ENCODE data around the gene DNPEP. TPM values are rescaled to one million over a fixed set of nuclear protein-coding genes. Genes with fewer than 3 reads are reported as not detected.

Gene DNPEP
- total RNA-seq = 91.1 and 91.7 TPM in 2 replicates
- 39.8 TPM for total RNA-seq (2013)
- 82.6 and 97.4 TPM in 2 replicates for polyA plus RNA-seq
- 49.3 and 87.8 TPM in 2 replicates for polyA minus RNA-seq

DNA sequence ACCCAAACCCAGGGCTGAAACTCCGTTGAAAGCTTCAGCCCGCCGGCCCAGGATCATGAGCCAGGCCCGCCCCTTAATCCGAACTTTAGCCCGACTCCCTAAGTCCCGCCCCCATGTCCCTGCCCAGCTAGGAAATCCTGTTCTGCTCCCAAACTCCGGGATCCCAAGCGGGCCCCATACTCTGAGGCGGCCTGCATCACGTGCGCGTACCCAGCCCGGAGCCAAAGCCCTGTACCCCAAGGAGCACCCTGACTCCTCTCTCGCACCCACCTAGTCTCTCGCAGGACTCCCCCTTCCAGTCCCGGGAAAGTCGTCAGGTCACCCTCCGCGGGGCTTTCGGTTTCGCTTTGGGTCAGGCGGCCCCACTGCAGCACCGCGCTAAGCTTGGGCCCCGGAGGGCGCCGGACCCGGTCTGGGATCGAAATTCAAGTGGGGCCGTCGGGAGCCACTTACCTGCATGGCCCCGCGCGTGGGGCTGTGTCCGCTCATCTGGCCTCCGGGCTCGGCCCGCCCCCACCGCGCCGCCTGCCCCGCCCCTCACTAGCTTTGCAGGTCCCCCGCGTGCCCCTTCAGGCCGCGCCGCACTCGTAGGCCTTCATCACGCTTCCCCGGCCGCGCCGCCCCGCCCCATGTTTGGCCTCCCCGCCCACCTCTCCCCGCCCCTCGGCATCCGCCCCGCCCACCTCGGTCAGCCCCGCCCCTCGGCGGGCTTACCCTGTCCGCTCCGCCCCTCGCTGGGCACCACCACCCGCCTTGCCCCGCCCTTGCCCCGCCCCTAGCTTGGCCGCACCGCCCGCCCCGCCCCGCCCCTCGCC, at the start of gene DNPEP:
DNPEP (minus strand) TSS at position 607 of the 815 bp plus-strand sequence; CDS start at position 489, 118 bp downstream.
- Histone ChIP-seq H3K9me3 (ENCODE audit: control extremely low read depth in 1 of 3, control insufficient read depth in 2 of 3, insufficient read depth in 1 of 3, low read length in 2 of 3) (no peaks in the 10 kb centered on the region), H3K36me3 (replicated peaks in 1 of 2; ENCODE audit: control extremely low read depth in 1 of 2, control insufficient read depth in 1 of 2, extremely low read depth in 1 of 2, insufficient read depth in 2 of 2, low read length in 1 of 2) (peaks cover 0 to 36% of the 10 kb centered on the region in 2 experiments), H2AFZ (ENCODE audit: insufficient read depth, low read depth, low read length, poor library complexity, severe bottlenecking) (peak within 1 kb of the TSS; percentile 92), H3K79me2 (ENCODE audit: control insufficient read depth, insufficient read depth, low read length) (peaks cover 19% of the 10 kb centered on the region), H3K4me1 (ENCODE audit: control insufficient read depth in 2 of 2, insufficient read depth in 2 of 2, low read length in 2 of 2) (peaks cover 15 to 18% of the 10 kb centered on the region in 2 donors), H3K4me2 (replicated peaks; ENCODE audit: low read depth, low read length, poor library complexity, severe bottlenecking) (peak within 1 kb of the TSS; percentile 92), H3K4me3 (ENCODE audit: control extremely low read depth in 1 of 5, extremely low read depth in 1 of 5, insufficient read depth in 1 of 5, low read depth in 2 of 5, low read length in 4 of 5) (peak within 1 kb of the TSS; percentile 39 to 95 (median 86)), H4K20me1 (ENCODE audit: control insufficient read depth, insufficient read depth, low read length, poor library complexity, severe bottlenecking) (no peaks in the 10 kb centered on the region), H3K9ac (ENCODE audit: low read length) (peak within 1 kb of the TSS; percentile 90), H3K27me3 (replicated peaks in 1 of 4; ENCODE audit: control extremely low read depth in 1 of 4, control insufficient read depth in 3 of 4, insufficient read depth in 4 of 4, low read length in 3 of 4) (no peaks in the 10 kb centered on the region), H3K27ac (ENCODE audit: low read length in 2 of 2) (peak within 1 kb of the TSS; percentile 97)
- H3K4me1 Mint-ChIP-seq = peaks cover 13% of the 10 kb centered on the region
- under 1% methylated on average over 63 of the region's 76 CpGs for WGBS (ENCODE audit: insufficient coverage)
- H3K9me3 Mint-ChIP-seq (ENCODE audit: insufficient read depth) = no peaks in the 10 kb centered on the region
- TF ChIP-seq EZH2 (IDR thresholded peaks at IDR 0.05; ENCODE audit: borderline replicate concordance, insufficient read depth, low read depth, low read length, poor library complexity, severe bottlenecking) = no peak
- no peak for TF ChIP-seq CTCF (IDR thresholded peaks at IDR 0.05)
- H3K27me3 Mint-ChIP-seq = no peaks in the 10 kb centered on the region
- ATAC-seq (ENCODE audit: low read depth) = peak; percentile 58
- intact Hi-C loops (cut with micrococcal nuclease) = loop anchor here (1.0 to 5.0 kb wide), 14 partner anchors 90 to 1170 kb away; partner anchors contain the start of genes ANKZF1, ARPC2, ATG9A and BCS1L
- DNase-seq = peak; percentile 94
- ChIA-PET CTCF (interaction anchor here (0.8 to 6.0 kb wide), 14 partner anchors 11 to 677 kb away, joined by 3 to 32 read pairs (median 4); partner anchors contain the start of genes DNAJB2, GLB1L, STK16 and ZFAND2B), POLR2A (interaction anchor here (0.6 to 2.6 kb wide), 14 partner anchors 15 to 1161 kb away, joined by 3 to 12 read pairs (median 4); partner anchors contain the start of genes CNPPD1, DNAJB2, GLB1L and GMPPA)
- peak within 1 kb of the TSS; percentile 93 for H3K27ac Mint-ChIP-seq
- peak within 1 kb of the TSS; percentile 95 for H3K4me3 Mint-ChIP-seq

DNA sequence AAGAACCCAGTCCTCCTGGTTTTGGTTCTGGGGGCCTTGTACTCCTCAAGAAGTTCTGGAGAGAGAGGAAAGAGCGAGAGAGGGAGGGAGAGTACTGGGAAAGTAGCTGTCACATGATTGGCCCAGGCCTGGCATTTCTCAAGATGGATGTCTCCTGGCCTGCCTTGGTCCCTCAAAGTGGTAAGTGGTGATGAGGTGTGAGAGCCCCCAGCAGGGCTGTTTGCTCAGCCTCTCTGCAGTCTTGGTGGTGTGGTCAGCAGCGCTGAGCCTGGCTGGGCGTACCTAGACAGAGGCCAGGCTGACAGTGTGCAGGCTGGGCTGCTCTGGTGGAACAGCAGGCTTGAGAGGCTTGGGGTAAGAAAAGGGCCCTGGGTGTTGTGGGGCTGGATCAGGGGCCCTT, 49.4 kb upstream of the DNPEP start:
- H3K9ac ChIP-seq (ENCODE audit: low read length) = no peak overlapping the region
- peaks cover 6 to 10% of the 10 kb centered on the region in 2 donors for H3K4me1 ChIP-seq (ENCODE audit: control insufficient read depth in 2 of 2, insufficient read depth in 2 of 2, low read length in 2 of 2)
- Mint-ChIP-seq H3K27ac (no peak overlapping the region), H3K4me1 (peaks cover 9% of the 10 kb centered on the region), H3K4me3 (no peak overlapping the region), H3K9me3 (ENCODE audit: insufficient read depth) (no peaks in the 10 kb centered on the region), H3K27me3 (peaks cover 47% of the 10 kb centered on the region)
- H3K79me2 ChIP-seq (ENCODE audit: control insufficient read depth, insufficient read depth, low read length) = no peaks in the 10 kb centered on the region
- DNase-seq = no peak
- POLR2A ChIA-PET = no interaction called here
- WGBS (ENCODE audit: insufficient coverage) = 96% methylated on average over 3 of the region's 3 CpGs
- CTCF ChIA-PET = no interaction called here
- ATAC-seq (ENCODE audit: low read depth) = no peak
- no peak overlapping the region for H3K4me2 ChIP-seq (replicated peaks; ENCODE audit: low read depth, low read length, poor library complexity, severe bottlenecking)
- no peaks in the 10 kb centered on the region for H4K20me1 ChIP-seq (ENCODE audit: control insufficient read depth, insufficient read depth, low read length, poor library complexity, severe bottlenecking)
- H3K27me3 ChIP-seq (replicated peaks in 1 of 4; ENCODE audit: control extremely low read depth in 1 of 4, control insufficient read depth in 3 of 4, insufficient read depth in 4 of 4, low read length in 3 of 4) = peaks cover 0 to 56% (median 20%) of the 10 kb centered on the region in 4 experiments
- H3K27ac ChIP-seq (ENCODE audit: low read length in 2 of 2) = no peak overlapping the region
- intact Hi-C loops (cut with micrococcal nuclease) = no loop called here
- H3K4me3 ChIP-seq (ENCODE audit: control extremely low read depth in 1 of 5, extremely low read depth in 1 of 5, insufficient read depth in 1 of 5, low read depth in 2 of 5, low read length in 4 of 5) = no peak overlapping the region
- TF ChIP-seq CTCF (IDR thresholded peaks at IDR 0.05) = no peak
- H3K36me3 ChIP-seq (replicated peaks in 1 of 2; ENCODE audit: control extremely low read depth in 1 of 2, control insufficient read depth in 1 of 2, extremely low read depth in 1 of 2, insufficient read depth in 2 of 2, low read length in 1 of 2) = no peaks in the 10 kb centered on the region
- no peak overlapping the region for H2AFZ ChIP-seq (ENCODE audit: insufficient read depth, low read depth, low read length, poor library complexity, severe bottlenecking)
- peaks cover 0 to 10% (median 0%) of the 10 kb centered on the region in 3 donors for H3K9me3 ChIP-seq (ENCODE audit: control extremely low read depth in 1 of 3, control insufficient read depth in 2 of 3, insufficient read depth in 1 of 3, low read length in 2 of 3)

All from B cell (primary cell).